ENCODE measurements around the gene PLA2G2C. TPM values are rescaled to one million over a fixed set of nuclear protein-coding genes. Genes with fewer than 3 reads are reported as not detected.

PLA2G2C gene
- total and polyA plus RNA-seq, 4 donors, result not detected

DNA sequence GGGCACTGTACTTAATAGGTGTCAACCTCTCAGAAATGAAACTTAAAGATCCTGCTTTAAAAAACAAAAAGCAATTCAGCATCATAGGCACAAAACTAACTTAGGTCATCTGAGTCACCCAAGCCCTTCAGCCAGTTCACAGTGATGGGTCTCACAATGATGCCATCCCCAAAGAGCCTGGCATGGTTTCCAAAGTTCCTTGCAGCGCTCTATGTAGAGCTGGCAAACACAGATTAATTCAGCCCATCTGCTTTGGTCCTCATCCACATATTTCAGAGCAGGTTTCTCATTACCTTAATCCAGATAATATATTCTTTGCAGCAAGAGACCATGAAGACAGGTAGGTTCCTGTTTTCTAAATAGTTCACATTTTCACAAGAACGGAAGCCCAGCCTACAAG, 14.6 kb upstream of the PLA2G2C start:
- WGBS, result 84% methylated on average over 2 of the region's 2 CpGs
- H3K4me3 ChIP-seq (ENCODE audit: low read depth in 1 of 3, low read length in 3 of 3), result no peak overlapping the region
- H3K9me3 ChIP-seq (ENCODE audit: control insufficient read depth in 4 of 4, low read length in 3 of 4), result no peaks in the 10 kb centered on the region
- DNase-seq (ENCODE audit: low spot score), result no peak
- no peaks in the 10 kb centered on the region for H3K36me3 ChIP-seq (ENCODE audit: control insufficient read depth in 4 of 4, insufficient read depth in 3 of 4, low read depth in 1 of 4, low read length in 3 of 4)
- H3K27me3 ChIP-seq (ENCODE audit: control insufficient read depth in 4 of 4, insufficient read depth in 4 of 4, low read length in 3 of 4), result no peaks in the 10 kb centered on the region
- H3K27ac ChIP-seq (ENCODE audit: low read depth in 1 of 2, low read length in 2 of 2), result no peak overlapping the region
- no peaks in the 10 kb centered on the region for H3K4me1 ChIP-seq (ENCODE audit: control insufficient read depth in 4 of 4, insufficient read depth in 4 of 4, low read length in 3 of 4)
- TF ChIP-seq, protein P1, sequence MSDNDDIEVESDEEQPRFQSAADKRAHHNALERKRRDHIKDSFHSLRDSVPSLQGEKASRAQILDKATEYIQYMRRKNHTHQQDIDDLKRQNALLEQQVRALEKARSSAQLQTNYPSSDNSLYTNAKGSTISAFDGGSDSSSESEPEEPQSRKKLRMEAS (IDR thresholded peaks at IDR 0.05), result no peak
- TF ChIP-seq TAF1 (conservative IDR thresholded peaks at IDR 0.05) (no peak), GABPA (IDR thresholded peaks at IDR 0.05 in 1 of 2, conservative IDR thresholded peaks at IDR 0.05 in 1 of 2) (no peak), HNF4A (conservative IDR thresholded peaks at IDR 0.05) (no peak), NR2F2 (IDR thresholded peaks at IDR 0.05) (no peak), EGR1 (IDR thresholded peaks at IDR 0.05; ENCODE audit: low read depth in 2 of 2) (no peak), RAD21 (IDR thresholded peaks at IDR 0.05) (no peak), JUND (IDR thresholded peaks at IDR 0.05) (no peak), RXRA (IDR thresholded peaks at IDR 0.05) (no peak), HNF4G (IDR thresholded peaks at IDR 0.05) (no peak)
- TF ChIP-seq, protein P2, sequence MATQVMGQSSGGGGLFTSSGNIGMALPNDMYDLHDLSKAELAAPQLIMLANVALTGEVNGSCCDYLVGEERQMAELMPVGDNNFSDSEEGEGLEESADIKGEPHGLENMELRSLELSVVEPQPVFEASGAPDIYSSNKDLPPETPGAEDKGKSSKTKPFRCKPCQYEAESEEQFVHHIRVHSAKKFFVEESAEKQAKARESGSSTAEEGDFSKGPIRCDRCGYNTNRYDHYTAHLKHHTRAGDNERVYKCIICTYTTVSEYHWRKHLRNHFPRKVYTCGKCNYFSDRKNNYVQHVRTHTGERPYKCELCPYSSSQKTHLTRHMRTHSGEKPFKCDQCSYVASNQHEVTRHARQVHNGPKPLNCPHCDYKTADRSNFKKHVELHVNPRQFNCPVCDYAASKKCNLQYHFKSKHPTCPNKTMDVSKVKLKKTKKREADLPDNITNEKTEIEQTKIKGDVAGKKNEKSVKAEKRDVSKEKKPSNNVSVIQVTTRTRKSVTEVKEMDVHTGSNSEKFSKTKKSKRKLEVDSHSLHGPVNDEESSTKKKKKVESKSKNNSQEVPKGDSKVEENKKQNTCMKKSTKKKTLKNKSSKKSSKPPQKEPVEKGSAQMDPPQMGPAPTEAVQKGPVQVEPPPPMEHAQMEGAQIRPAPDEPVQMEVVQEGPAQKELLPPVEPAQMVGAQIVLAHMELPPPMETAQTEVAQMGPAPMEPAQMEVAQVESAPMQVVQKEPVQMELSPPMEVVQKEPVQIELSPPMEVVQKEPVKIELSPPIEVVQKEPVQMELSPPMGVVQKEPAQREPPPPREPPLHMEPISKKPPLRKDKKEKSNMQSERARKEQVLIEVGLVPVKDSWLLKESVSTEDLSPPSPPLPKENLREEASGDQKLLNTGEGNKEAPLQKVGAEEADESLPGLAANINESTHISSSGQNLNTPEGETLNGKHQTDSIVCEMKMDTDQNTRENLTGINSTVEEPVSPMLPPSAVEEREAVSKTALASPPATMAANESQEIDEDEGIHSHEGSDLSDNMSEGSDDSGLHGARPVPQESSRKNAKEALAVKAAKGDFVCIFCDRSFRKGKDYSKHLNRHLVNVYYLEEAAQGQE (IDR thresholded peaks at IDR 0.05), result no peak
- TF ChIP-seq, protein P3, sequence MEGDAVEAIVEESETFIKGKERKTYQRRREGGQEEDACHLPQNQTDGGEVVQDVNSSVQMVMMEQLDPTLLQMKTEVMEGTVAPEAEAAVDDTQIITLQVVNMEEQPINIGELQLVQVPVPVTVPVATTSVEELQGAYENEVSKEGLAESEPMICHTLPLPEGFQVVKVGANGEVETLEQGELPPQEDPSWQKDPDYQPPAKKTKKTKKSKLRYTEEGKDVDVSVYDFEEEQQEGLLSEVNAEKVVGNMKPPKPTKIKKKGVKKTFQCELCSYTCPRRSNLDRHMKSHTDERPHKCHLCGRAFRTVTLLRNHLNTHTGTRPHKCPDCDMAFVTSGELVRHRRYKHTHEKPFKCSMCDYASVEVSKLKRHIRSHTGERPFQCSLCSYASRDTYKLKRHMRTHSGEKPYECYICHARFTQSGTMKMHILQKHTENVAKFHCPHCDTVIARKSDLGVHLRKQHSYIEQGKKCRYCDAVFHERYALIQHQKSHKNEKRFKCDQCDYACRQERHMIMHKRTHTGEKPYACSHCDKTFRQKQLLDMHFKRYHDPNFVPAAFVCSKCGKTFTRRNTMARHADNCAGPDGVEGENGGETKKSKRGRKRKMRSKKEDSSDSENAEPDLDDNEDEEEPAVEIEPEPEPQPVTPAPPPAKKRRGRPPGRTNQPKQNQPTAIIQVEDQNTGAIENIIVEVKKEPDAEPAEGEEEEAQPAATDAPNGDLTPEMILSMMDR (IDR thresholded peaks at IDR 0.05; ENCODE audit: low read depth, low read length, missing input control), result no peak
- TF ChIP-seq, protein P4, sequence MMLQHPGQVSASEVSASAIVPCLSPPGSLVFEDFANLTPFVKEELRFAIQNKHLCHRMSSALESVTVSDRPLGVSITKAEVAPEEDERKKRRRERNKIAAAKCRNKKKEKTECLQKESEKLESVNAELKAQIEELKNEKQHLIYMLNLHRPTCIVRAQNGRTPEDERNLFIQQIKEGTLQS (IDR thresholded peaks at IDR 0.05), result no peak
- no peak overlapping the region for H3K9ac ChIP-seq (ENCODE audit: low read depth in 1 of 2, low read length in 2 of 2)

DNA sequence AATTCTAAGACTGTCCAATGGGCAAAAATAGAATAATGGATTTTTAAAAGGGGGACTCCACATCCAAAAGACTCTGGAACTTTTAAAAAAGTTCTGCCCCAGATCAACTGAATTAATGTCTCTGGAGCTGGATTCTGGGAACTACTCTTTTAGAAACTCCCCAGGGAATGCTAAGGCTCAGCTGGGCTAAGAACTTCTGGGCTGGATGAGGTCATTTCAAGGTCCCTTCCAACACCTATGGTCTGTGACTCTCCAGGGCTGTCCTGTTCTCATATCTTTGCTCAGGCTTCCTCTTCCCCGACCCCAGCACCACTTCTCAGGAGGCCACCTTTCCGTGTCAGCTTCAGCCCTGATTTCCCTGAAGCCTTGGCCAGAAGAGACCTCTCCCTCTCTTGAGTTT, 13.5 kb upstream of the PLA2G2C start:
- DNase-seq (ENCODE audit: low spot score), result no peak
- Histone ChIP-seq H3K4me1 (ENCODE audit: control insufficient read depth in 4 of 4, insufficient read depth in 4 of 4, low read length in 3 of 4) (peaks cover 0 to 7% (median 6%) of the 10 kb centered on the region in 4 donors), H3K9ac (ENCODE audit: low read depth in 1 of 2, low read length in 2 of 2) (no peak overlapping the region), H3K4me3 (ENCODE audit: low read depth in 1 of 3, low read length in 3 of 3) (no peak overlapping the region), H3K36me3 (ENCODE audit: control insufficient read depth in 4 of 4, insufficient read depth in 3 of 4, low read depth in 1 of 4, low read length in 3 of 4) (no peaks in the 10 kb centered on the region), H3K27ac (ENCODE audit: low read depth in 1 of 2, low read length in 2 of 2) (no peak overlapping the region), H3K27me3 (ENCODE audit: control insufficient read depth in 4 of 4, insufficient read depth in 4 of 4, low read length in 3 of 4) (no peaks in the 10 kb centered on the region), H3K9me3 (ENCODE audit: control insufficient read depth in 4 of 4, low read length in 3 of 4) (no peaks in the 10 kb centered on the region)
- 64% methylated on average over 2 of the region's 2 CpGs for WGBS
- TF ChIP-seq NR2F2 (IDR thresholded peaks at IDR 0.05) (no peak), EGR1 (IDR thresholded peaks at IDR 0.05; ENCODE audit: low read depth in 2 of 2) (no peak), RAD21 (IDR thresholded peaks at IDR 0.05) (no peak), FOXA2 (IDR thresholded peaks at IDR 0.05) (no peak), JUND (IDR thresholded peaks at IDR 0.05) (no peak), HNF4G (IDR thresholded peaks at IDR 0.05) (no peak), TAF1 (conservative IDR thresholded peaks at IDR 0.05) (no peak)
- TF ChIP-seq, protein P1 (IDR thresholded peaks at IDR 0.05), result no peak
- TF ChIP-seq, protein P5, sequence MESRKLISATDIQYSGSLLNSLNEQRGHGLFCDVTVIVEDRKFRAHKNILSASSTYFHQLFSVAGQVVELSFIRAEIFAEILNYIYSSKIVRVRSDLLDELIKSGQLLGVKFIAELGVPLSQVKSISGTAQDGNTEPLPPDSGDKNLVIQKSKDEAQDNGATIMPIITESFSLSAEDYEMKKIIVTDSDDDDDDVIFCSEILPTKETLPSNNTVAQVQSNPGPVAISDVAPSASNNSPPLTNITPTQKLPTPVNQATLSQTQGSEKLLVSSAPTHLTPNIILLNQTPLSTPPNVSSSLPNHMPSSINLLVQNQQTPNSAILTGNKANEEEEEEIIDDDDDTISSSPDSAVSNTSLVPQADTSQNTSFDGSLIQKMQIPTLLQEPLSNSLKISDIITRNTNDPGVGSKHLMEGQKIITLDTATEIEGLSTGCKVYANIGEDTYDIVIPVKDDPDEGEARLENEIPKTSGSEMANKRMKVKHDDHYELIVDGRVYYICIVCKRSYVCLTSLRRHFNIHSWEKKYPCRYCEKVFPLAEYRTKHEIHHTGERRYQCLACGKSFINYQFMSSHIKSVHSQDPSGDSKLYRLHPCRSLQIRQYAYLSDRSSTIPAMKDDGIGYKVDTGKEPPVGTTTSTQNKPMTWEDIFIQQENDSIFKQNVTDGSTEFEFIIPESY (IDR thresholded peaks at IDR 0.05), result no peak
- TF ChIP-seq, protein P2 (IDR thresholded peaks at IDR 0.05), result no peak
- TF ChIP-seq, protein P3 (IDR thresholded peaks at IDR 0.05; ENCODE audit: low read depth, low read length, missing input control), result no peak
